GM06990 (cell line): ENCODE data around the gene ADNP.
A peak's percentile ranks its signal among the peaks of the same experiment; 100 is the strongest.

ENCODE experiments used
- DNase-seq: peaks from one replicate; pipeline ENCODE4 v3.0.0-alpha.2; 2011; ENCODE audit not compliant: insufficient read length; ENCODE audit errors: extremely low read depth
- H3K27me3 ChIP-seq: replicated peaks from 2 replicates; pipeline ENCODE4 v1.6.0; 2011; ENCODE audit warnings: low read length; ENCODE audit not compliant: control insufficient read depth, insufficient read depth
- H3K36me3 ChIP-seq: 2 replicates; pipeline ENCODE4 v1.5.1; 2011; ENCODE audit warnings: low read length; ENCODE audit not compliant: control insufficient read depth, insufficient read depth
- H3K4me3 ChIP-seq: replicated peaks from 2 replicates; pipeline ENCODE4 v1.5.1; 2011; ENCODE audit warnings: low read depth, mild to moderate bottlenecking, control low read depth, low read length
- TF ChIP-seq, protein P1 (sequence below): IDR thresholded peaks from 2 replicates; pipeline ENCODE4 v1.5.1; 2011; ENCODE audit warnings: low read length, control low read depth, mild to moderate bottlenecking, inconsistent platforms; ENCODE audit not compliant: insufficient read depth, poor library complexity, severe bottlenecking

The ADNP gene

DNA sequence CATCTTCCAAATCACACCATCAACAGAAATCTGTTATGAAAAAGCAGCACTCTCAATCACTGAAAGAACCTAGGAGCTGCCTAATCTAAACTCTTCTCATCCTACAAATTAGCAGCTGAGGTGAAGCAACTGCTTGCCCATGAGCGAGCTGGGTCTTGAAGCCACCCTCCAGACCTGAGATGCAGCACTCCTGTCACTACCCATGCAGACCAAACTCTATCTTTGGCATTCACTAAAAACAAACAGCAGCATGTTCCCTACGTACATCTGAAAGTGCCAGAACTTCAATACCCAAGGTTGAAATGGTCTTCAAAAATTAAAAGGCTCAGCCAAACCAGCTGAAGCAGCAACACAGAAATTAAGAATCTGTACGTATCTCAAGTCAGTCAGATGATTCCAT, 14.3 kb downstream of the ADNP start:
- Histone ChIP-seq H3K4me3 (no peak overlapping the region), H3K27me3 (no peaks in the 10 kb centered on the region), H3K36me3 (peaks cover 5% of the 10 kb centered on the region)
- TF ChIP-seq, protein P1, sequence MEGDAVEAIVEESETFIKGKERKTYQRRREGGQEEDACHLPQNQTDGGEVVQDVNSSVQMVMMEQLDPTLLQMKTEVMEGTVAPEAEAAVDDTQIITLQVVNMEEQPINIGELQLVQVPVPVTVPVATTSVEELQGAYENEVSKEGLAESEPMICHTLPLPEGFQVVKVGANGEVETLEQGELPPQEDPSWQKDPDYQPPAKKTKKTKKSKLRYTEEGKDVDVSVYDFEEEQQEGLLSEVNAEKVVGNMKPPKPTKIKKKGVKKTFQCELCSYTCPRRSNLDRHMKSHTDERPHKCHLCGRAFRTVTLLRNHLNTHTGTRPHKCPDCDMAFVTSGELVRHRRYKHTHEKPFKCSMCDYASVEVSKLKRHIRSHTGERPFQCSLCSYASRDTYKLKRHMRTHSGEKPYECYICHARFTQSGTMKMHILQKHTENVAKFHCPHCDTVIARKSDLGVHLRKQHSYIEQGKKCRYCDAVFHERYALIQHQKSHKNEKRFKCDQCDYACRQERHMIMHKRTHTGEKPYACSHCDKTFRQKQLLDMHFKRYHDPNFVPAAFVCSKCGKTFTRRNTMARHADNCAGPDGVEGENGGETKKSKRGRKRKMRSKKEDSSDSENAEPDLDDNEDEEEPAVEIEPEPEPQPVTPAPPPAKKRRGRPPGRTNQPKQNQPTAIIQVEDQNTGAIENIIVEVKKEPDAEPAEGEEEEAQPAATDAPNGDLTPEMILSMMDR = no peak
- DNase-seq = no peak

GRCh38 chr20:50916257-50916656, 15.0 kb downstream of the ADNP start:
- no peak for DNase-seq
- TF ChIP-seq, protein P1 = no peak
- Histone ChIP-seq H3K27me3 (no peaks in the 10 kb centered on the region), H3K36me3 (peaks cover 5% of the 10 kb centered on the region), H3K4me3 (no peak overlapping the region)

DNA sequence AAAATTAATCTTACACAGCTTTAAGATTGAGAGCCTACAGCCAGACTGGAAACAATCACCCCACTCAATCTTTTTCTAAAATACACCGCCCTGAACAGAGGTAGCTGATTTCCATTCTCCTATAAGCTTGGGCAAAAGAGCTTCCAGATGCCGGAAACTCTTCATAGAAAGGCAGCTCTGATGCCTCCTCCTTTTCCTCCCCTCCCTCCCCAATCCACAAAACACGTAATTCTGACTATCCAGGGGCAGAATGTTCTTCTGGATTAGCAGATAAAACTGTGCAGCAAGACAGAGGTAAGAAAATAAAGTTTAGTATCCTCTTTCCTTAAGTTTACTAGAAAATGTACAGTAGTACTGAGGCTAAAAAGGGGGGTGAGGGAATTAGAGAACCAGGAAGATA, 15.8 kb downstream of the ADNP start:
- TF ChIP-seq, protein P1 = no peak
- Histone ChIP-seq H3K27me3 (no peaks in the 10 kb centered on the region), H3K4me3 (no peak overlapping the region), H3K36me3 (peaks cover 5% of the 10 kb centered on the region)
- DNase-seq = no peak

GRCh38 chr20:50913690-50914375, 17.4 kb downstream of the ADNP start:
- TF ChIP-seq, protein P1 = no peak
- Histone ChIP-seq H3K4me3 (no peak overlapping the region), H3K27me3 (no peaks in the 10 kb centered on the region), H3K36me3 (peaks cover 3% of the 10 kb centered on the region)
- peak; percentile 30 for DNase-seq

GRCh38 chr20:50911716-50912115, 19.5 kb downstream of the ADNP start:
- Histone ChIP-seq H3K4me3 (no peak overlapping the region), H3K27me3 (no peaks in the 10 kb centered on the region), H3K36me3 (peaks cover 3% of the 10 kb centered on the region)
- no peak for DNase-seq
- TF ChIP-seq, protein P1 = no peak

DNA sequence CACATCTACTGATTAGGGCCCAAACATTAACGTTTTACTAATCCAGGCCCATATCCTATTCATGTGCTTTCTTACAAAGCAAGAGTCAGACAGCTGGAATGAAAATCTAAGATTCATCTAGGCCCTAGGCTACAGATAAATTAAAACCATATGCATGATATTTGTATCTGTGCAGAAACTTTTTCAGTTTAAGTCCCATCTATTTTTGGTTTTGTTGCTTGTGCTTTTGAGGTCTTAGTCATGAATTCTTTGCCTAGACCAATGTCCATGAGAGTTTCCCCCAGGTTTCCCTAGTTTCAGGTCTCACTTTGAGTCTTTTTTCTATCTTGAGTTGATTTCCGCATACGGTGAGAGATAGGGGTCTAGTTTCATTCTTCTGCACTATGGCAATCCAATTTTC, 20.2 kb downstream of the ADNP start:
- H3K4me3 ChIP-seq = 0 out of 2 replicates have a peak overlapping the region, but pooled peaks have one; percentile 2
- peaks cover 3% of the 10 kb centered on the region for H3K36me3 ChIP-seq
- DNase-seq = no peak
- H3K27me3 ChIP-seq = no peaks in the 10 kb centered on the region
- TF ChIP-seq, protein P1 = no peak
